ENCODE data around the gene CYLD.

CYLD gene

GRCh38 chr16:50712956-50713355, 28.9 kb upstream of the CYLD start:
- no peak overlapping the region for H2BK120ac ChIP-seq (ENCODE audit: insufficient read depth, low read length, poor library complexity)
- WGBS (ENCODE audit: extremely low coverage, insufficient coverage, insufficient read length): no CpG with 5 or more reads among the region's 4 CpGs
- H3K9me3 ChIP-seq (ENCODE audit: insufficient read depth, low read depth, low read length): peaks cover 4% of the 10 kb centered on the region
- no peak overlapping the region for H3K14ac ChIP-seq (ENCODE audit: low read length)
- no peak overlapping the region for H3K4me2 ChIP-seq (ENCODE audit: low read length)
- H3K4me3 ChIP-seq (ENCODE audit: low read depth, low read length): no peak overlapping the region
- no peak overlapping the region for H2AFZ ChIP-seq (ENCODE audit: insufficient read depth, low read length, poor library complexity)
- no peaks in the 10 kb centered on the region for H3K4me1 ChIP-seq (ENCODE audit: control insufficient read depth in 1 of 2, insufficient read depth in 2 of 2, low read length in 2 of 2)
- no peak overlapping the region for H3K18ac ChIP-seq (ENCODE audit: low read length)
- no peak overlapping the region for H3K4ac ChIP-seq (ENCODE audit: low read depth, low read length)
- H2BK5ac ChIP-seq (ENCODE audit: low read depth, low read length, poor library complexity): no peak overlapping the region
- H2AK5ac ChIP-seq (ENCODE audit: low read length): no peak overlapping the region
- no peak overlapping the region for H3K27ac ChIP-seq (ENCODE audit: low read depth, low read length)
- H3K79me1 ChIP-seq (ENCODE audit: low read length): no peaks in the 10 kb centered on the region
- no peak overlapping the region for H3K9ac ChIP-seq (ENCODE audit: low read length)
- no peak for DNase-seq
- H3K79me2 ChIP-seq (ENCODE audit: control insufficient read depth, insufficient read depth, low read length, poor library complexity): no peaks in the 10 kb centered on the region
- H4K91ac ChIP-seq (ENCODE audit: low read depth, low read length): no peak overlapping the region
- no peak overlapping the region for H3K23ac ChIP-seq (ENCODE audit: low read length)
- H3K27me3 ChIP-seq (ENCODE audit: insufficient read depth, low read length): no peaks in the 10 kb centered on the region
- no peaks in the 10 kb centered on the region for H3K36me3 ChIP-seq (ENCODE audit: control insufficient read depth in 1 of 2, insufficient read depth in 2 of 2, low read length in 2 of 2)
- no peak overlapping the region for H4K12ac ChIP-seq (ENCODE audit: low read depth, low read length)
- no peak overlapping the region for H2BK12ac ChIP-seq (ENCODE audit: low read length)
- H4K8ac ChIP-seq (ENCODE audit: low read depth, low read length): no peak overlapping the region

- no peaks in the 10 kb centered on the region for H3K79me1 ChIP-seq (ENCODE audit: low read length)
- H3K36me3 ChIP-seq (ENCODE audit: control insufficient read depth in 1 of 2, insufficient read depth in 2 of 2, low read length in 2 of 2): no peaks in the 10 kb centered on the region
- no peaks in the 10 kb centered on the region for H3K27me3 ChIP-seq (ENCODE audit: insufficient read depth, low read length)
- no peak overlapping the region for H3K4me3 ChIP-seq (ENCODE audit: low read depth, low read length)
- no peak overlapping the region for H3K4ac ChIP-seq (ENCODE audit: low read depth, low read length)
- H2BK5ac ChIP-seq (ENCODE audit: low read depth, low read length, poor library complexity): no peak overlapping the region
- H2AK5ac ChIP-seq (ENCODE audit: low read length): no peak overlapping the region
- no peaks in the 10 kb centered on the region for H3K9me3 ChIP-seq (ENCODE audit: insufficient read depth, low read depth, low read length)
- no peak overlapping the region for H2AFZ ChIP-seq (ENCODE audit: insufficient read depth, low read length, poor library complexity)
- no peak overlapping the region for H3K4me2 ChIP-seq (ENCODE audit: low read length)
- no CpG with 5 or more reads among the region's 4 CpGs for WGBS (ENCODE audit: extremely low coverage, insufficient coverage, insufficient read length)
- H3K18ac ChIP-seq (ENCODE audit: low read length): no peak overlapping the region
- no peak overlapping the region for H3K23ac ChIP-seq (ENCODE audit: low read length)
- no peak overlapping the region for H4K8ac ChIP-seq (ENCODE audit: low read depth, low read length)
- no peak overlapping the region for H4K91ac ChIP-seq (ENCODE audit: low read depth, low read length)
- peaks cover 2 to 6% of the 10 kb centered on the region in 2 experiments for H3K4me1 ChIP-seq (ENCODE audit: control insufficient read depth in 1 of 2, insufficient read depth in 2 of 2, low read length in 2 of 2)
- H2BK120ac ChIP-seq (ENCODE audit: insufficient read depth, low read length, poor library complexity): no peak overlapping the region
- H2BK12ac ChIP-seq (ENCODE audit: low read length): no peak overlapping the region
- H3K79me2 ChIP-seq (ENCODE audit: control insufficient read depth, insufficient read depth, low read length, poor library complexity): no peaks in the 10 kb centered on the region
- H3K14ac ChIP-seq (ENCODE audit: low read length): no peak overlapping the region
- no peak overlapping the region for H3K27ac ChIP-seq (ENCODE audit: low read depth, low read length)
- no peak for DNase-seq
- no peak overlapping the region for H3K9ac ChIP-seq (ENCODE audit: low read length)
- no peak overlapping the region for H4K12ac ChIP-seq (ENCODE audit: low read depth, low read length)
Measured at GRCh38 chr16:50717091-50717490, 24.8 kb upstream of the CYLD start.

GRCh38 chr16:50717494-50717893, 24.4 kb upstream of the CYLD start:
- no CpG with 5 or more reads among the region's 5 CpGs for WGBS (ENCODE audit: extremely low coverage, insufficient coverage, insufficient read length)
- DNase-seq: no peak
- Histone ChIP-seq H3K4me2 (ENCODE audit: low read length) (no peak overlapping the region), H3K9ac (ENCODE audit: low read length) (no peak overlapping the region), H3K27me3 (ENCODE audit: insufficient read depth, low read length) (no peaks in the 10 kb centered on the region), H4K12ac (ENCODE audit: low read depth, low read length) (no peak overlapping the region), H3K9me3 (ENCODE audit: insufficient read depth, low read depth, low read length) (no peaks in the 10 kb centered on the region), H3K4ac (ENCODE audit: low read depth, low read length) (no peak overlapping the region), H2AK5ac (ENCODE audit: low read length) (no peak overlapping the region), H3K4me1 (ENCODE audit: control insufficient read depth in 1 of 2, insufficient read depth in 2 of 2, low read length in 2 of 2) (peaks cover 2 to 6% of the 10 kb centered on the region in 2 experiments), H3K79me1 (ENCODE audit: low read length) (no peaks in the 10 kb centered on the region), H2BK5ac (ENCODE audit: low read depth, low read length, poor library complexity) (no peak overlapping the region), H2BK12ac (ENCODE audit: low read length) (no peak overlapping the region), H2BK120ac (ENCODE audit: insufficient read depth, low read length, poor library complexity) (no peak overlapping the region), H3K14ac (ENCODE audit: low read length) (no peak overlapping the region), H3K23ac (ENCODE audit: low read length) (no peak overlapping the region), H4K8ac (ENCODE audit: low read depth, low read length) (no peak overlapping the region), H3K27ac (ENCODE audit: low read depth, low read length) (no peak overlapping the region), H3K18ac (ENCODE audit: low read length) (no peak overlapping the region), H3K36me3 (ENCODE audit: control insufficient read depth in 1 of 2, insufficient read depth in 2 of 2, low read length in 2 of 2) (no peaks in the 10 kb centered on the region), H3K79me2 (ENCODE audit: control insufficient read depth, insufficient read depth, low read length, poor library complexity) (no peaks in the 10 kb centered on the region), H2AFZ (ENCODE audit: insufficient read depth, low read length, poor library complexity) (no peak overlapping the region), H3K4me3 (ENCODE audit: low read depth, low read length) (no peak overlapping the region), H4K91ac (ENCODE audit: low read depth, low read length) (no peak overlapping the region)

GRCh38 chr16:50718061-50718760, 23.7 kb upstream of the CYLD start:
- Histone ChIP-seq H3K4me3 (ENCODE audit: low read depth, low read length) (no peak overlapping the region), H3K4me1 (ENCODE audit: control insufficient read depth in 1 of 2, insufficient read depth in 2 of 2, low read length in 2 of 2) (peaks cover 2 to 6% of the 10 kb centered on the region in 2 experiments), H4K12ac (ENCODE audit: low read depth, low read length) (no peak overlapping the region), H2BK12ac (ENCODE audit: low read length) (no peak overlapping the region), H3K23ac (ENCODE audit: low read length) (no peak overlapping the region), H2BK5ac (ENCODE audit: low read depth, low read length, poor library complexity) (no peak overlapping the region), H3K27ac (ENCODE audit: low read depth, low read length) (no peak overlapping the region), H3K79me2 (ENCODE audit: control insufficient read depth, insufficient read depth, low read length, poor library complexity) (no peaks in the 10 kb centered on the region), H3K18ac (ENCODE audit: low read length) (no peak overlapping the region), H3K4ac (ENCODE audit: low read depth, low read length) (no peak overlapping the region), H3K27me3 (ENCODE audit: insufficient read depth, low read length) (no peaks in the 10 kb centered on the region), H2BK120ac (ENCODE audit: insufficient read depth, low read length, poor library complexity) (no peak overlapping the region), H2AK5ac (ENCODE audit: low read length) (no peak overlapping the region), H4K8ac (ENCODE audit: low read depth, low read length) (no peak overlapping the region), H4K91ac (ENCODE audit: low read depth, low read length) (no peak overlapping the region), H3K9me3 (ENCODE audit: insufficient read depth, low read depth, low read length) (no peaks in the 10 kb centered on the region), H2AFZ (ENCODE audit: insufficient read depth, low read length, poor library complexity) (no peak overlapping the region), H3K9ac (ENCODE audit: low read length) (no peak overlapping the region), H3K14ac (ENCODE audit: low read length) (no peak overlapping the region), H3K4me2 (ENCODE audit: low read length) (no peak overlapping the region), H3K79me1 (ENCODE audit: low read length) (no peaks in the 10 kb centered on the region), H3K36me3 (ENCODE audit: control insufficient read depth in 1 of 2, insufficient read depth in 2 of 2, low read length in 2 of 2) (no peaks in the 10 kb centered on the region)
- WGBS (ENCODE audit: extremely low coverage, insufficient coverage, insufficient read length): no CpG with 5 or more reads among the region's 16 CpGs
- DNase-seq: no peak

All from trophoblast cell (in vitro differentiated cells and primary cell).